HepG2 (cell line): Measurements from ENCODE around the gene BRPF1. TPM values are rescaled to one million over a fixed set of nuclear protein-coding genes. Genes with fewer than 3 reads are reported as not detected.

Experiments
- ATAC-seq: fragments of 200-7000 bp; cut with Tn5 transposase; 3 replicates; pipeline ENCODE4 v1.9.1; 2020; ENCODE audit warnings: mild to moderate bottlenecking, moderate library complexity
- BruUV-seq: library from RNA; stranded (reverse); fragments of 400-500 nt; replicated peaks from 2 replicates; lab custom pipeline; 2021; lab: Mats Ljungman, UMichigan
- CTCF ChIA-PET: fragments of 300-600 bp; formaldehyde crosslinking; extraction: SDS; loops from one replicate; lab custom pipeline; 2021; ENCODE audit warnings: low total read pairs, inconsistent platforms, low intra/inter-chr PET ratio; lab: Yijun Ruan, JAX
- POLR2A ChIA-PET: fragments of 350-600 bp; sonication (Branson Sonifier 250); formaldehyde crosslinking; loops from one replicate; lab custom pipeline; 2020; ENCODE audit warnings: antibody characterized with exemption, inconsistent platforms; lab: Yijun Ruan, JAX
- DNase-seq: peaks from one replicate; pipeline ENCODE4 v3.0.0-alpha.2; 2015; ENCODE audit warnings: low spot score
- FAIRE-seq: peaks from 3 replicates; lab custom pipeline; 2011; peaks lifted over from hg19 to GRCh38; lab: Jason Lieb, UNC
- H2AFZ ChIP-seq: one replicate; pipeline ENCODE4 v1.6.1; 2011; ENCODE audit warnings: low read length, inconsistent platforms
- H3K27ac ChIP-seq: fragments of 300-600 bp; 3 replicates; pipeline ENCODE4 v1.8.0; 2011; ENCODE audit warnings: mixed run types, mild to moderate bottlenecking, mixed read lengths, low read length, inconsistent platforms; ENCODE audit not compliant: insufficient read depth; ENCODE audit errors: extremely low read length
- H3K27me3 ChIP-seq, 2 experiments: fragments of 200-600 bp in 1 of 2; 2 replicates in 1 of 2; 3 replicates in 1 of 2; pipeline versions ENCODE4 v1.6.0 to v1.8.0; 2011; ENCODE audit warnings: low read length in 2 of 2, mild to moderate bottlenecking in 2 of 2, moderate library complexity in 2 of 2, inconsistent platforms in 1 of 2; ENCODE audit not compliant: insufficient read depth in 2 of 2, control insufficient read depth in 1 of 2
- H3K36me3 ChIP-seq, 2 experiments: fragments of 200-600 bp in 1 of 2; replicated peaks in 1 of 2; 2 replicates in 1 of 2; 3 replicates in 1 of 2; pipeline versions ENCODE4 v1.5.1 to v1.8.0; 2011; ENCODE audit warnings: low read length in 2 of 2, inconsistent platforms in 1 of 2; ENCODE audit not compliant: insufficient read depth in 2 of 2, control insufficient read depth in 1 of 2
- H3K4me1 ChIP-seq: 2 replicates; pipeline ENCODE4 v1.5.1; 2012; ENCODE audit warnings: low read length, inconsistent platforms; ENCODE audit not compliant: insufficient read depth
- H3K4me2 ChIP-seq: 2 replicates; pipeline ENCODE4 v1.6.0; 2011; ENCODE audit warnings: low read depth, low read length, inconsistent platforms
- H3K4me3 ChIP-seq, 3 experiments: fragments of 200-600 bp in 1 of 3; sonication (generic), shearing (Covaris generic) in 1 of 3; replicated peaks in 1 of 3; 2 replicates each; pipeline ENCODE4 v1.5.1; 2011 to 2016; ENCODE audit warnings: low read length in 3 of 3, inconsistent platforms in 2 of 3, low read depth in 2 of 3, mild to moderate bottlenecking in 2 of 3, control low read depth in 1 of 3, mixed read lengths in 1 of 3; ENCODE audit not compliant: insufficient read depth in 1 of 3
- H3K79me2 ChIP-seq: one replicate; pipeline ENCODE4 v1.6.1; 2011; ENCODE audit warnings: low read length, inconsistent platforms; ENCODE audit not compliant: insufficient read depth
- H3K9ac ChIP-seq: 2 replicates; pipeline ENCODE4 v1.6.0; 2011; ENCODE audit warnings: mild to moderate bottlenecking, low read depth, low read length, inconsistent platforms; ENCODE audit not compliant: insufficient read depth
- H3K9me3 ChIP-seq: 2 replicates; pipeline ENCODE4 v1.5.1; 2012; ENCODE audit warnings: mild to moderate bottlenecking, low read length
- H4K20me1 ChIP-seq: 2 replicates; pipeline ENCODE4 v1.6.0; 2011; ENCODE audit warnings: inconsistent platforms, mild to moderate bottlenecking, low read length, moderate library complexity; ENCODE audit not compliant: insufficient read depth
- FOXK1 ChIP-seq: sonication (generic); formaldehyde crosslinking; IDR thresholded peaks from 2 replicates; pipeline ENCODE4 v1.4.0; 2020; ENCODE audit warnings: low read depth, missing genetic modification reagents, borderline replicate concordance
- FOXM1 ChIP-seq: sonication (generic); formaldehyde crosslinking; IDR thresholded peaks from 2 replicates; pipeline ENCODE4 v1.5.0; 2020; ENCODE audit warnings: missing genetic modification reagents
- HNRNPUL1 ChIP-seq: fragments of 200-400 bp; formaldehyde crosslinking; IDR thresholded peaks from 2 replicates; pipeline ENCODE4 v1.6.1; 2017; ENCODE audit warnings: low read depth, mild to moderate bottlenecking, low read length, moderate library complexity
- KMT2A ChIP-seq: sonication (generic); formaldehyde crosslinking; IDR thresholded peaks from 2 replicates; pipeline ENCODE4 v1.4.0; 2020; ENCODE audit warnings: missing genetic modification reagents
- NCOR1 ChIP-seq: fragments of 200-600 bp; sonication (generic); IDR thresholded peaks from 2 replicates; pipeline ENCODE4 v1.7.0; 2017; ENCODE audit warnings: antibody characterized with exemption, low read length, borderline replicate concordance
- NFYB ChIP-seq: sonication (generic); formaldehyde crosslinking; IDR thresholded peaks from 2 replicates; pipeline ENCODE4 v1.4.0; 2020; ENCODE audit warnings: missing genetic modification reagents
- RAD51 ChIP-seq: fragments of 450-650 bp; IDR thresholded peaks from 2 replicates; pipeline ENCODE4 v1.6.1; 2016; ENCODE audit warnings: borderline replicate concordance
- ZFP36L2 ChIP-seq: sonication (generic); formaldehyde crosslinking; IDR thresholded peaks from 2 replicates; pipeline ENCODE4 v1.4.0; 2020; ENCODE audit warnings: missing genetic modification reagents
- ZNF121 ChIP-seq: sonication (generic); formaldehyde crosslinking; IDR thresholded peaks from 2 replicates; pipeline ENCODE4 v1.5.0; 2020; ENCODE audit warnings: mild to moderate bottlenecking, missing genetic modification reagents
- ZNF562 ChIP-seq: sonication (generic); formaldehyde crosslinking; IDR thresholded peaks from 2 replicates; pipeline ENCODE4 v1.8.0; 2022; ENCODE audit warnings: missing genetic modification reagents, borderline replicate concordance
- WGBS: methylation state at CpG from one replicate; pipeline ENCODE4 v1.1.6; 2017; ENCODE audit warnings: low lambda C conversion rate; 5-methylcytosine and 5-hydroxymethylcytosine counted together
- in situ Hi-C: cut with HindIII; loops from 2 replicates; pipeline ENCODE4 v1.10.0; 2017; ENCODE audit warnings: low pct_unique_long_range_greater_than_20kb; ENCODE audit not compliant: extremely low pct_ligation_motif_present
- intact Hi-C: fragments of 100-400 bp; cut with micrococcal nuclease; formaldehyde crosslinking; loops from one replicate; pipeline ENCODE4 v1.10.0; 2022; ENCODE audit not compliant: unreplicated experiment
- polyA plus RNA-seq, 8 experiments: library from polyadenylated mRNA; depleted of rRNA in 3 of 8; stranded (reverse) in 7 of 8; unstranded in 1 of 8; fragments of >200 nt; fragmentation: Illumina TruSeq in 4 of 8; extraction: Trizol in 4 of 8; gene quantifications; 2 replicates each; pipeline versions ENCODE4 v1.2.1 to v1.2.3, GENCODE V29; 2011 to 2016; ENCODE audit warnings: low read depth in 4 of 8, missing spikeins in 1 of 8, mixed read lengths in 1 of 8; ENCODE audit not compliant: insufficient read depth in 1 of 8
- total RNA-seq, 5 experiments: library from RNA; depleted of rRNA; stranded (reverse); fragments of >200 nt; fragmentation: Illumina TruSeq; extraction: Trizol; gene quantifications; 2 replicates each; pipeline ENCODE4 v1.2.3, GENCODE V29; 2016; ENCODE audit warnings: low read depth in 1 of 5
- TF ChIP-seq, protein P1 (sequence below): sonication (generic); formaldehyde crosslinking; IDR thresholded peaks from 2 replicates; pipeline ENCODE4 v1.4.0; 2020; ENCODE audit warnings: missing genetic modification reagents, borderline replicate concordance

The BRPF1 gene
- total and polyA plus RNA-seq, 2 of the 13 experiments (the other 11 are each of a cell fraction or from before 2014, with no cell fraction given), result 7.3 to 10.0 TPM

DNA sequence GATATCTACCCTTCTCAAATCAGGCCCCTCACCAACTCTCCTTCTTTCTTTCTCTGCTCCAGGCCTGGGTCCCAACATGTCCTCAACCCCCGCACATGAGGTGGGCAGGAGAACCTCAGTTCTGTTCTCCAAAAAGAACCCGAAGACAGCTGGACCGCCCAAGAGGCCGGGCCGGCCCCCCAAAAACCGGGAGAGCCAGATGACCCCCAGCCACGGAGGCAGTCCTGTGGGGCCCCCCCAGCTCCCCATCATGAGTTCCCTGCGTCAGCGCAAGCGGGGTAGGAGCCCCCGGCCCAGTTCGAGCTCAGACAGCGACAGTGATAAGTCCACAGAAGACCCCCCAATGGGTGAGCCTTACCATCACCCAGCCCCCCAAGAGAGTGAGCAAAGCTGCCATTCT is 12.6 kb downstream of the BRPF1 start:
- no peaks in the 10 kb centered on the region for H4K20me1 ChIP-seq
- H3K9ac ChIP-seq, result no peak overlapping the region
- DNase-seq (no peak), ATAC-seq (no peak), FAIRE-seq (no peak)
- no peak overlapping the region for H3K4me2 ChIP-seq
- no TSS peak for BruUV-seq
- no peaks in the 10 kb centered on the region for H3K9me3 ChIP-seq
- H3K4me3 ChIP-seq, result no peak overlapping the region
- in situ Hi-C loops, result no loop called here
- H3K4me1 ChIP-seq, result peaks cover 5% of the 10 kb centered on the region; the same call in 1 of the 2 replicates
- no peak overlapping the region for H2AFZ ChIP-seq
- no peaks in the 10 kb centered on the region for H3K79me2 ChIP-seq
- no peak overlapping the region for H3K27ac ChIP-seq
- intact Hi-C loops, result no loop called here
- H3K36me3 ChIP-seq, result peaks cover 50 to 81% of the 10 kb centered on the region in 2 experiments
- ChIA-PET POLR2A (no interaction called here), CTCF (no interaction called here)
- WGBS, result 97% methylated on average over 13 of the region's 13 CpGs
- H3K27me3 ChIP-seq, result no peaks in the 10 kb centered on the region
- no peak for TF ChIP-seq NFYB
- no peak for TF ChIP-seq KMT2A (CRISPR knock-in tag)
- TF ChIP-seq FOXM1, result no peak
- no peak for TF ChIP-seq ZNF121 (CRISPR knock-in tag)
- no peak for TF ChIP-seq FOXK1
- no peak for TF ChIP-seq NCOR1
- TF ChIP-seq, protein P1, sequence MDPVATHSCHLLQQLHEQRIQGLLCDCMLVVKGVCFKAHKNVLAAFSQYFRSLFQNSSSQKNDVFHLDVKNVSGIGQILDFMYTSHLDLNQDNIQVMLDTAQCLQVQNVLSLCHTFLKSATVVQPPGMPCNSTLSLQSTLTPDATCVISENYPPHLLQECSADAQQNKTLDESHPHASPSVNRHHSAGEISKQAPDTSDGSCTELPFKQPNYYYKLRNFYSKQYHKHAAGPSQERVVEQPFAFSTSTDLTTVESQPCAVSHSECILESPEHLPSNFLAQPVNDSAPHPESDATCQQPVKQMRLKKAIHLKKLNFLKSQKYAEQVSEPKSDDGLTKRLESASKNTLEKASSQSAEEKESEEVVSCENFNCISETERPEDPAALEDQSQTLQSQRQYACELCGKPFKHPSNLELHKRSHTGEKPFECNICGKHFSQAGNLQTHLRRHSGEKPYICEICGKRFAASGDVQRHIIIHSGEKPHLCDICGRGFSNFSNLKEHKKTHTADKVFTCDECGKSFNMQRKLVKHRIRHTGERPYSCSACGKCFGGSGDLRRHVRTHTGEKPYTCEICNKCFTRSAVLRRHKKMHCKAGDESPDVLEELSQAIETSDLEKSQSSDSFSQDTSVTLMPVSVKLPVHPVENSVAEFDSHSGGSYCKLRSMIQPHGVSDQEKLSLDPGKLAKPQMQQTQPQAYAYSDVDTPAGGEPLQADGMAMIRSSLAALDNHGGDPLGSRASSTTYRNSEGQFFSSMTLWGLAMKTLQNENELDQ (CRISPR knock-in tag), result no peak
- TF ChIP-seq HNRNPUL1, result no peak
- TF ChIP-seq RAD51, result no peak
- TF ChIP-seq ZNF562 (CRISPR knock-in tag), result no peak
- TF ChIP-seq ZFP36L2 (CRISPR knock-in tag), result no peak
